Esophagus muscularis mucosa (tissue), 4 donors: ENCODE measurements around the gene LAD1. TPM values are rescaled to one million over a fixed set of nuclear protein-coding genes. Genes with fewer than 3 reads are reported as not detected.

Experiments used
- DNase-seq: peaks from one replicate; pipeline ENCODE4 v3.0.0-alpha.2; 2017; ENCODE audit errors: extremely low spot score
- H3K27ac ChIP-seq, 4 donors: fragments of 200-600 bp; sonication (generic); replicated peaks in 1 of 4; 1 replicate in 3 of 4; 2 replicates in 1 of 4; pipeline ENCODE4 v1.5.1; 2016 to 2019; ENCODE audit warnings: mild to moderate bottlenecking in 1 of 4
- H3K27me3 ChIP-seq, 4 donors: fragments of 200-600 bp; sonication (generic); one replicate each; pipeline versions ENCODE4 v1.5.1 to v1.6.0; 2016 to 2019
- H3K36me3 ChIP-seq, 4 donors: fragments of 200-600 bp; sonication (generic); one replicate each; pipeline ENCODE4 v1.5.1; 2016 to 2019
- H3K4me1 ChIP-seq, 4 donors: fragments of 200-600 bp; sonication (generic); one replicate each; pipeline ENCODE4 v1.5.1; 2016 to 2019
- H3K4me3 ChIP-seq, 4 donors: fragments of 200-600 bp; sonication (generic); 1 replicate in 2 of 4; 2 replicates in 2 of 4; pipeline ENCODE4 v1.5.1; 2016 to 2019; ENCODE audit warnings: mild to moderate bottlenecking in 4 of 4, moderate library complexity in 1 of 4
- H3K9me3 ChIP-seq, 4 donors: fragments of 200-600 bp; sonication (generic); 1 replicate in 3 of 4; 2 replicates in 1 of 4; pipeline ENCODE4 v1.5.1; 2016 to 2019
- CTCF ChIP-seq, 3 experiments: fragments of 200-600 bp in 2 of 3; fragments of 450-650 bp in 1 of 3; sonication (generic) in 2 of 3; IDR thresholded peaks; one replicate each; pipeline ENCODE4 v1.5.1; 2017 to 2019; ENCODE audit warnings: antibody characterized with exemption in 3 of 3, mild to moderate bottlenecking in 2 of 3, moderate library complexity in 1 of 3
- EP300 ChIP-seq: sonication (generic); formaldehyde crosslinking; IDR thresholded peaks from one replicate; pipeline ENCODE4 v1.6.1; 2017; ENCODE audit warnings: antibody characterized with exemption
- POLR2A ChIP-seq: fragments of 450-650 bp; IDR thresholded peaks from one replicate; pipeline ENCODE4 v1.6.1; 2017; ENCODE audit warnings: antibody characterized with exemption, moderate library complexity, mild to moderate bottlenecking, low read depth
- POLR2AphosphoS5 ChIP-seq, 2 donors: sonication (generic); formaldehyde crosslinking; IDR thresholded peaks; one replicate each; pipeline ENCODE4 v1.6.1; 2017; ENCODE audit warnings: antibody characterized with exemption in 2 of 2
- WGBS: methylation state at CpG from one replicate; pipeline ENCODE4 v1.1.5; 2018; 5-methylcytosine and 5-hydroxymethylcytosine counted together
- intact Hi-C: fragments of 100-400 bp; cut with DNase I; formaldehyde crosslinking; loops from one replicate; pipeline ENCODE4 v1.15.1; 2023
- total RNA-seq, 4 donors: library from RNA; depleted of rRNA; stranded (reverse); fragments of >200 nt; gene quantifications; one replicate each; pipeline versions ENCODE4 v1.1.0 to v1.2.1, GENCODE V29; 2016

LAD1 gene
- total RNA-seq, 4 donors from 2014 or later = 0.17 TPM; not detected in 3

GRCh38 chr1:201423655-201424054, 24.5 kb upstream of the LAD1 start:
- Histone ChIP-seq H3K4me3 (no peak overlapping the region), H3K4me1 (peaks cover 0 to 3% (median 0%) of the 10 kb centered on the region in 4 donors), H3K9me3 (no peaks in the 10 kb centered on the region), H3K27me3 (no peaks in the 10 kb centered on the region), H3K36me3 (no peaks in the 10 kb centered on the region), H3K27ac (no peak overlapping the region)
- 86% methylated on average over 5 of the region's 6 CpGs for WGBS
- DNase-seq = no peak
- intact Hi-C loops = no loop called here
- TF ChIP-seq POLR2A (no peak), EP300 (no peak), POLR2AphosphoS5 (IDR thresholded peaks at IDR 0.05) (no peak), CTCF (IDR thresholded peaks at IDR 0.05) (no peak)

- 86% methylated on average over 6 of the region's 6 CpGs for WGBS
- H3K9me3 ChIP-seq = no peaks in the 10 kb centered on the region
- DNase-seq = no peak
- H3K27ac ChIP-seq = no peak overlapping the region
- H3K36me3 ChIP-seq = no peaks in the 10 kb centered on the region
- TF ChIP-seq CTCF (IDR thresholded peaks at IDR 0.05) = no peak
- TF ChIP-seq POLR2A = no peak
- TF ChIP-seq POLR2AphosphoS5 (IDR thresholded peaks at IDR 0.05) = no peak
- TF ChIP-seq EP300 = no peak
- no peaks in the 10 kb centered on the region for H3K27me3 ChIP-seq
- peaks cover 0 to 3% (median 0%) of the 10 kb centered on the region in 4 donors for H3K4me1 ChIP-seq
- intact Hi-C loops = no loop called here
- no peak overlapping the region for H3K4me3 ChIP-seq
These were observed 23.4 kb upstream of the LAD1 start for GRCh38 chr1:201422436-201423030.

- intact Hi-C loops = no loop called here
- no peak overlapping the region for H3K27ac ChIP-seq
- 69% methylated on average over 3 of the region's 3 CpGs for WGBS
- H3K4me1 ChIP-seq = peaks cover 0 to 3% (median 0%) of the 10 kb centered on the region in 4 donors
- no peak for DNase-seq
- H3K27me3 ChIP-seq = peaks cover 0 to 3% (median 0%) of the 10 kb centered on the region in 4 donors
- TF ChIP-seq POLR2A (no peak), CTCF (IDR thresholded peaks at IDR 0.05) (no peak), POLR2AphosphoS5 (IDR thresholded peaks at IDR 0.05) (no peak), EP300 (no peak)
- H3K36me3 ChIP-seq = no peaks in the 10 kb centered on the region
- H3K4me3 ChIP-seq = no peak overlapping the region
- no peaks in the 10 kb centered on the region for H3K9me3 ChIP-seq
These were observed 22.9 kb upstream of the LAD1 start for GRCh38 chr1:201422026-201422425.

GRCh38 chr1:201421041-201421440, 21.9 kb upstream of the LAD1 start:
- no peak for DNase-seq
- Histone ChIP-seq H3K4me3 (no peak overlapping the region), H3K27ac (no peak overlapping the region), H3K4me1 (peaks cover 0 to 3% (median 0%) of the 10 kb centered on the region in 4 donors), H3K9me3 (no peaks in the 10 kb centered on the region), H3K36me3 (no peaks in the 10 kb centered on the region), H3K27me3 (peaks cover 0 to 4% (median 0%) of the 10 kb centered on the region in 4 donors)
- TF ChIP-seq POLR2A = no peak
- no peak for TF ChIP-seq CTCF (IDR thresholded peaks at IDR 0.05)
- intact Hi-C loops = no loop called here
- WGBS = 33% methylated on average over 1 of the region's 8 CpGs

GRCh38 chr1:201420608-201421002, 21.5 kb upstream of the LAD1 start:
- H3K27ac ChIP-seq = no peak overlapping the region
- 88% methylated on average over 6 of the region's 7 CpGs for WGBS

More at GRCh38 chr1:201420608-201421002, 21.5 kb upstream of the LAD1 start:
- Histone ChIP-seq H3K4me3 (no peak overlapping the region), H3K9me3 (no peaks in the 10 kb centered on the region), H3K36me3 (no peaks in the 10 kb centered on the region), H3K4me1 (peaks cover 0 to 3% (median 0%) of the 10 kb centered on the region in 4 donors), H3K27me3 (peaks cover 0 to 4% (median 0%) of the 10 kb centered on the region in 4 donors)
- TF ChIP-seq CTCF (IDR thresholded peaks at IDR 0.05) (no peak), POLR2AphosphoS5 (IDR thresholded peaks at IDR 0.05) (no peak), EP300 (no peak), POLR2A (no peak)
- DNase-seq = no peak
- intact Hi-C loops = no loop called here
